Measurements from ENCODE around the gene PSMA1.
"Not testable (repeated sequence)": the region's sequence is repeated elsewhere in the genome, so short reads cannot be mapped to it uniquely, and the experiment has no call there.

The PSMA1 gene

DNA sequence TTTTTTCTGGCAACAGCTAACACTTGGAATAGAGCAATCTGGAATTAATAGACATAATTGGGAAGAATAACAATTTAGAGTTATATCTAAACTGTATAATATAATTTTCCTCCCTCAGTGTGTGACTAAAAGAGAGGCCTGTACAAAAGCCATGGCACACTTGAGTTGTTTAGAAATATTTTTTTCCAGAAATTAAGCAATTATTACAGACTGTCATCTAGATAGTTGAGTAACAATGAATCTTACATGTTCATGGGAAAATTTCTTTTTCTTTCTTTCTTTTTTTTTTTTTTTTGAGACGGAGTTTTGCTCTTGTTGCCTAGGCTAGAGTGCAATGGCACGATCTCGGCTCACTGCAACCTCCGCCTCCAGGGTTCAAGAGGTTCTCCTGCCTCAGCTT is 15.0 kb upstream of the PSMA1 start:
- H3K4me1 ChIP-seq (ENCODE audit: control insufficient read depth in 1 of 2, insufficient read depth in 2 of 2, low read length in 2 of 2); H3K9ac ChIP-seq (ENCODE audit: low read depth in 1 of 2, low read length in 2 of 2); H3K27me3 ChIP-seq (ENCODE audit: control insufficient read depth in 1 of 2, insufficient read depth in 2 of 2, low read length in 2 of 2); H3K36me3 ChIP-seq (ENCODE audit: control insufficient read depth in 1 of 2, insufficient read depth in 2 of 2, low read length in 2 of 2); H3K4me3 ChIP-seq (ENCODE audit: low read depth in 1 of 2, low read length in 2 of 2); H3K27ac ChIP-seq (ENCODE audit: low read depth, low read length); H3K9me3 ChIP-seq (ENCODE audit: control insufficient read depth in 1 of 2, low read length in 2 of 2): not testable (repeated sequence)

DNA sequence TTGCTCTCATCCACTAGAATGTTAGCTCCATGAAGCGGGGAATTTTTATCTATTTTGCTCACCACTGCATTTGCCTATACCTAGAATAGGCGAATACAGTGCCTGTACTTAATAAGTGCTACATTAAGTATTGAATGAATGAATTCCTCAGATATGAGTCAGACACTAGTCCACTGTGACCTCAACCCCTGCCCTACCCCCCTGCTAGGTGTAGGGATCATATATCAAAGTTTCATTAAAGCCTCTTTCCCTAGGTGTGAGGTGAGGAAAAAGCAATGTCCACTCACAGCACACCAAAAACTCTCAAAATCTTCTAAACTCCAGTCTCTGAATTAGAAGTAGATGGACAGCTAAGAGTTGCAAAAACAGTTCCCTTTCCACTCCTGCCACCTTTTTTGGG is 9.8 kb upstream of the PSMA1 start:
- H3K9me3 ChIP-seq (ENCODE audit: control insufficient read depth in 1 of 2, low read length in 2 of 2) = no peaks in the 10 kb centered on the region
- H3K9ac ChIP-seq (ENCODE audit: low read depth in 1 of 2, low read length in 2 of 2) = no peak overlapping the region
- no peaks in the 10 kb centered on the region for H3K36me3 ChIP-seq (ENCODE audit: control insufficient read depth in 1 of 2, insufficient read depth in 2 of 2, low read length in 2 of 2)
- no peaks in the 10 kb centered on the region for H3K27me3 ChIP-seq (ENCODE audit: control insufficient read depth in 1 of 2, insufficient read depth in 2 of 2, low read length in 2 of 2)
- H3K4me3 ChIP-seq (ENCODE audit: low read depth in 1 of 2, low read length in 2 of 2) = no peak overlapping the region
- no peak overlapping the region for H3K27ac ChIP-seq (ENCODE audit: low read depth, low read length)
- no peaks in the 10 kb centered on the region for H3K4me1 ChIP-seq (ENCODE audit: control insufficient read depth in 1 of 2, insufficient read depth in 2 of 2, low read length in 2 of 2)

DNA sequence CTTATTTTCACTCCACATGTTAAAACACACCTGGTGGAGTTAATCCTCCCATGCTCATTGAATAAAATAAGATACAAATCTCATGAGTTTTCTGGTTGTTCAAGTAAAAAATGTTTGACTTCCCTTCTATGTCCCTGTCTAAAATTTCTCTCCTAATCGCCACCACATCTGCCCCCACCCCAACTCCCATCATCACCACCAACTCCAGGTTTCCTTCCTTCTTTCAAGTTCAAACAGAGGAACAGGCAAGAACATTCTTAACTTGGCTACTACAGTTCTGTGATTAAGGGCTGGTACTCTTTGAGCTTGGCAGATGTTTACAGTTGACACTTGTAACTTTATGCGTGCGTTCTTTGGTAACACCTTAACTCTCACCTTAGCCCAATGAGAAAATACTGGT is 9.1 kb upstream of the PSMA1 start:
- Histone ChIP-seq H3K9me3 (ENCODE audit: control insufficient read depth in 1 of 2, low read length in 2 of 2) (no peaks in the 10 kb centered on the region), H3K4me3 (ENCODE audit: low read depth in 1 of 2, low read length in 2 of 2) (no peak overlapping the region), H3K27me3 (ENCODE audit: control insufficient read depth in 1 of 2, insufficient read depth in 2 of 2, low read length in 2 of 2) (no peaks in the 10 kb centered on the region), H3K36me3 (ENCODE audit: control insufficient read depth in 1 of 2, insufficient read depth in 2 of 2, low read length in 2 of 2) (no peaks in the 10 kb centered on the region), H3K9ac (ENCODE audit: low read depth in 1 of 2, low read length in 2 of 2) (no peak overlapping the region), H3K4me1 (ENCODE audit: control insufficient read depth in 1 of 2, insufficient read depth in 2 of 2, low read length in 2 of 2) (no peaks in the 10 kb centered on the region), H3K27ac (ENCODE audit: low read depth, low read length) (no peak overlapping the region)

DNA sequence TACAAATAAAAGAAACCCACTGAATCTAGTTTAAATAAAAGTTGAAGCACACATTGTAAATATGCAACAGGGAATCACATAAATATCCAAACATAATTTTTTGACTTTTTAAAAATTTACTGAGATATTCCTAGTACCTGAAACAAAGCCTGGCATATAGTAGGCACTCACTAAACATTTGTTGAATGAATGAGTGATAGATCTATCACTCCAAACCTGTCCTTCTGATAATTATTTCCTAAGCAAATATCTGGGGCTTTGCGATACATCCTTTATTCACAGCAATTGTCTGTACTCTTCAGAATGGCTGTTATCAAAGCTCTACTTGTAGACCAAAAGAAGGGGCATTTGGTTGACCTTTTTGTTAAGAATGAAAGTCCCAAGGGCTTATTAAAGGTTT is 2.6 kb upstream of the PSMA1 start:
- H3K27me3 ChIP-seq (ENCODE audit: control insufficient read depth in 1 of 2, insufficient read depth in 2 of 2, low read length in 2 of 2) = no peaks in the 10 kb centered on the region
- H3K27ac ChIP-seq (ENCODE audit: low read depth, low read length) = no peak overlapping the region
- H3K4me3 ChIP-seq (ENCODE audit: low read depth in 1 of 2, low read length in 2 of 2) = no peak overlapping the region
- peaks cover 13 to 14% of the 10 kb centered on the region in 2 donors for H3K4me1 ChIP-seq (ENCODE audit: control insufficient read depth in 1 of 2, insufficient read depth in 2 of 2, low read length in 2 of 2)
- H3K36me3 ChIP-seq (ENCODE audit: control insufficient read depth in 1 of 2, insufficient read depth in 2 of 2, low read length in 2 of 2) = no peaks in the 10 kb centered on the region
- H3K9ac ChIP-seq (ENCODE audit: low read depth in 1 of 2, low read length in 2 of 2) = no peak overlapping the region
- H3K9me3 ChIP-seq (ENCODE audit: control insufficient read depth in 1 of 2, low read length in 2 of 2) = no peaks in the 10 kb centered on the region

DNA sequence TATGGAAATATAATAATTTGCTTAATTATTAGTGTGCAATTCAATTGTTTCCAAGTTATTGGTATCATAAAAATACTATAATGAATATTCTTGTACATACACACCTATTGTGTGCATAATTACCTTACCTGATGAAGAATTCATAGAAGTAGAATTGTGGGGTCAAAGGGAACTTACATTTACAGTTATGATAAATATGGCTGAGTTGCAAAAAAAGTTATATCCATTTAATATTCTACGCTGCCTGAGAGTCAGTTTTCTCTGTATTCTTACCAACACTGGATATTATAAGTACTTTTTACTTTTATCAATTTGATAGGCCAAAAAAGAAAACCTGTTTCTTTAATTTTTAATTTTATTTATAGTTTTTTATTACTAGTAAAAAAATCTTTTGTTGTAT is 2.1 kb upstream of the PSMA1 start:
- Histone ChIP-seq H3K4me1 (ENCODE audit: control insufficient read depth in 1 of 2, insufficient read depth in 2 of 2, low read length in 2 of 2) (peaks cover 13 to 14% of the 10 kb centered on the region in 2 donors), H3K27ac (ENCODE audit: low read depth, low read length) (no peak overlapping the region), H3K9ac (ENCODE audit: low read depth in 1 of 2, low read length in 2 of 2) (no peak overlapping the region), H3K4me3 (ENCODE audit: low read depth in 1 of 2, low read length in 2 of 2) (no peak overlapping the region), H3K36me3 (ENCODE audit: control insufficient read depth in 1 of 2, insufficient read depth in 2 of 2, low read length in 2 of 2) (peaks cover 2 to 5% of the 10 kb centered on the region in 2 donors), H3K27me3 (ENCODE audit: control insufficient read depth in 1 of 2, insufficient read depth in 2 of 2, low read length in 2 of 2) (no peaks in the 10 kb centered on the region), H3K9me3 (ENCODE audit: control insufficient read depth in 1 of 2, low read length in 2 of 2) (no peaks in the 10 kb centered on the region)

DNA sequence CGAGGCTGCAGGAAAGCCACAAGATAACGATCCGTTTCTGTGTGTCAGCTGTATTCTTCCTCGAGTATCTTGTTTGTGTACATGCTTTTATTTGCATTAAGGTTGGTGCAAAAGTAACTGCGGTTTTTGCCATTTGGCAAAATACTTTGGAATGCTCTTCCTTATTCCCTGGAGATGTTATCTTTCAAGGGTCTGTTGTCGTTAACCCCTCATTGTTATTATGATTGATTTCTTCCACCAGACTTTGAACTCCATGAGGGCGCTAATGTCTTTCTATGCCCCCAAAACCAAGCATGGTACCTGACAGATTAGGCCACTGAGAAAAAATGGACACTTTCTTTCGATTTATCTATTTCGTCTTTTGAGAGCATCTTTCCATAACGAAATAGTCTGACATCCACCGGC is 563 bp upstream of the PSMA1 start:
- peak overlapping the region; percentile 83 to 100 for H3K4me3 ChIP-seq (ENCODE audit: low read depth in 1 of 2, low read length in 2 of 2)
- peaks cover 7 to 18% of the 10 kb centered on the region in 2 donors for H3K36me3 ChIP-seq (ENCODE audit: control insufficient read depth in 1 of 2, insufficient read depth in 2 of 2, low read length in 2 of 2)
- H3K27ac ChIP-seq (ENCODE audit: low read depth, low read length) = no peak overlapping the region
- H3K9me3 ChIP-seq (ENCODE audit: control insufficient read depth in 1 of 2, low read length in 2 of 2) = no peaks in the 10 kb centered on the region
- H3K27me3 ChIP-seq (ENCODE audit: control insufficient read depth in 1 of 2, insufficient read depth in 2 of 2, low read length in 2 of 2) = no peaks in the 10 kb centered on the region
- H3K4me1 ChIP-seq (ENCODE audit: control insufficient read depth in 1 of 2, insufficient read depth in 2 of 2, low read length in 2 of 2) = peaks cover 13 to 14% of the 10 kb centered on the region in 2 donors
- H3K9ac ChIP-seq (ENCODE audit: low read depth in 1 of 2, low read length in 2 of 2) = peak overlapping the region; percentile 42 to 55

DNA sequence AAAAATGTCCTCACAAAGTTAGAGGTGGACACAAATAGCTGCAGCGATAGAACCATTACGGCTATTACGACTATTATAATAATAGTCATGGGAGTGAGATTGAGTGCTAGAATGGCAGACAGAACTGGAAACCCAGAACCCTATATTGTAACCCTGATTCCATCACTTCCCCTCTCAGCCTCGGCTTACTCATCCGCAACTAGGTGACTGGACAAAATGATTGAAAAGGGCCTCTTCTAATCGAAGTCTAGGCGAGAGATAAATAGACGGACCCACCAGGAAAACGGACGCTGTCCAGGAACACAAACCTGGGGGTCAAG is 629 bp downstream of the PSMA1 start:
- H3K4me3 ChIP-seq (ENCODE audit: low read depth in 1 of 2, low read length in 2 of 2) = peak overlapping the region; percentile 83 to 100
- H3K9ac ChIP-seq (ENCODE audit: low read depth in 1 of 2, low read length in 2 of 2) = peak overlapping the region; percentile 67 to 99
- no peaks in the 10 kb centered on the region for H3K9me3 ChIP-seq (ENCODE audit: control insufficient read depth in 1 of 2, low read length in 2 of 2)
- H3K36me3 ChIP-seq (ENCODE audit: control insufficient read depth in 1 of 2, insufficient read depth in 2 of 2, low read length in 2 of 2) = peaks cover 13 to 26% of the 10 kb centered on the region in 2 donors
- H3K4me1 ChIP-seq (ENCODE audit: control insufficient read depth in 1 of 2, insufficient read depth in 2 of 2, low read length in 2 of 2) = peaks cover 13 to 14% of the 10 kb centered on the region in 2 donors
- peak overlapping the region; percentile 88 for H3K27ac ChIP-seq (ENCODE audit: low read depth, low read length)
- H3K27me3 ChIP-seq (ENCODE audit: control insufficient read depth in 1 of 2, insufficient read depth in 2 of 2, low read length in 2 of 2) = no peaks in the 10 kb centered on the region

DNA sequence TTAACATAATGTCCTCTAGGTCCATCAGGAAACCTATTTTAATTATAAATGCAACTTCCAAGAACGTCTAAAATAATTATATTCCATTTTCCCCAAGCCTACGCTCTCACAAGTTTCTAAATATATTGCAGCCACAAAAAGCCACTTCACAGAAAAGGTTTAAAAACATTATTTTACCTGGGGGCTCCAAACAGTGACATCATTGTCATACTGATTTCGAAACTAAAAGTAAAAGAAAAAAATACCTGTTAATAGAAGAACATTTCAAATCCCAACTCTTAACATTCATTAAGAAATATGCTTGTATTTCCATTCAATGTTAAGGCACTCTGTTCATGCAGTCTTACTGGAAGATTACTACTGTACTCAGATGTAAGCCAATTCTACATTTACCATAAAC is 1.4 kb downstream of the PSMA1 start:
- Histone ChIP-seq H3K4me3 (ENCODE audit: low read depth in 1 of 2, low read length in 2 of 2) (peak overlapping the region; percentile 83 to 100), H3K4me1 (ENCODE audit: control insufficient read depth in 1 of 2, insufficient read depth in 2 of 2, low read length in 2 of 2) (peaks cover 13 to 14% of the 10 kb centered on the region in 2 donors), H3K9ac (ENCODE audit: low read depth in 1 of 2, low read length in 2 of 2) (peak overlapping the region; percentile 67 to 99), H3K27ac (ENCODE audit: low read depth, low read length) (no peak overlapping the region), H3K9me3 (ENCODE audit: control insufficient read depth in 1 of 2, low read length in 2 of 2) (no peaks in the 10 kb centered on the region), H3K36me3 (ENCODE audit: control insufficient read depth in 1 of 2, insufficient read depth in 2 of 2, low read length in 2 of 2) (peaks cover 16 to 34% of the 10 kb centered on the region in 2 donors), H3K27me3 (ENCODE audit: control insufficient read depth in 1 of 2, insufficient read depth in 2 of 2, low read length in 2 of 2) (no peaks in the 10 kb centered on the region)

DNA sequence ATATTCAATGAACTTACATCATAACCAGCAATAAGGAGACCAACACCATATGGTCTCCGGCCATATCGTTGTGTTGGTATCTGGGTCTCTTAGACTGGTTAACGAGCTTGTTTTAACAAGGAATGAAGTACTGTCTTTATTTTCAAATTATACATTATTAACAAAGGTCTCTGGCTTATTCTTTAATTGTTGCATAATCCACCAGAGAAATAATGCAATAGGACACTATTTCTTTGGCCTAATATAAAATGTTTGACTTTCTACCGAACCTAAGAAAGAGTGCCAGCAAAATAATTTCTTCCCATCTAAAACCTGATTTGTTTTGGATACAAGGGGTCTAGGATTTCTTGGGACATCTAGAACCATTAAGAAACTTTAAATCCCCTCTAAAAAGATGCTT is 6.4 kb downstream of the PSMA1 start:
- Histone ChIP-seq H3K36me3 (ENCODE audit: control insufficient read depth in 1 of 2, insufficient read depth in 2 of 2, low read length in 2 of 2) (peaks cover 39 to 76% of the 10 kb centered on the region in 2 donors), H3K4me1 (ENCODE audit: control insufficient read depth in 1 of 2, insufficient read depth in 2 of 2, low read length in 2 of 2) (peaks cover 6 to 8% of the 10 kb centered on the region in 2 donors), H3K9me3 (ENCODE audit: control insufficient read depth in 1 of 2, low read length in 2 of 2) (no peaks in the 10 kb centered on the region), H3K9ac (ENCODE audit: low read depth in 1 of 2, low read length in 2 of 2) (no peak overlapping the region), H3K4me3 (ENCODE audit: low read depth in 1 of 2, low read length in 2 of 2) (no peak overlapping the region), H3K27me3 (ENCODE audit: control insufficient read depth in 1 of 2, insufficient read depth in 2 of 2, low read length in 2 of 2) (no peaks in the 10 kb centered on the region), H3K27ac (ENCODE audit: low read depth, low read length) (no peak overlapping the region)

DNA sequence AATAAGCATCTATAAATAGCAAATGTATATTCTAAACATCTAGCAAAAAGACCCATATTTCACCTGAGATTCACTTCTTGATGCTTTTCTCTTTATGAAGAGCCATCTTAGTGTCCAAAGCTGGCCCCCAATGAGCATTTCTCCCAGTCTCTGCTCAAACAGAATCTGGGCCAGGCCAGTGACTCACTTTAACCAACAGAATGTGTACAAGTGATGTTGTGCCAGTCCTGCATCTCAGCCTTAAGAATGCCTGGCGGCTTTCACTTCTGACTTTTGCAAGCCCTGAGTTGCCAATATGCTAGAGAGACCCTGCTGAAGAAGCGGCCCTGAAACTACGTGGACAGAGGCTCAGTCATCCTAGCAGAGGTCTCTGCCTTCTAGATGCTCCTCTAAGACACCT is 13.7 kb downstream of the PSMA1 start:
- no peak overlapping the region for H3K9ac ChIP-seq (ENCODE audit: low read depth in 1 of 2, low read length in 2 of 2)
- H3K4me1 ChIP-seq (ENCODE audit: control insufficient read depth in 1 of 2, insufficient read depth in 2 of 2, low read length in 2 of 2) = no peaks in the 10 kb centered on the region
- H3K27me3 ChIP-seq (ENCODE audit: control insufficient read depth in 1 of 2, insufficient read depth in 2 of 2, low read length in 2 of 2) = no peaks in the 10 kb centered on the region
- H3K9me3 ChIP-seq (ENCODE audit: control insufficient read depth in 1 of 2, low read length in 2 of 2) = no peaks in the 10 kb centered on the region
- H3K27ac ChIP-seq (ENCODE audit: low read depth, low read length) = no peak overlapping the region
- H3K4me3 ChIP-seq (ENCODE audit: low read depth in 1 of 2, low read length in 2 of 2) = no peak overlapping the region
- peaks cover 36 to 65% of the 10 kb centered on the region in 2 donors for H3K36me3 ChIP-seq (ENCODE audit: control insufficient read depth in 1 of 2, insufficient read depth in 2 of 2, low read length in 2 of 2)

DNA sequence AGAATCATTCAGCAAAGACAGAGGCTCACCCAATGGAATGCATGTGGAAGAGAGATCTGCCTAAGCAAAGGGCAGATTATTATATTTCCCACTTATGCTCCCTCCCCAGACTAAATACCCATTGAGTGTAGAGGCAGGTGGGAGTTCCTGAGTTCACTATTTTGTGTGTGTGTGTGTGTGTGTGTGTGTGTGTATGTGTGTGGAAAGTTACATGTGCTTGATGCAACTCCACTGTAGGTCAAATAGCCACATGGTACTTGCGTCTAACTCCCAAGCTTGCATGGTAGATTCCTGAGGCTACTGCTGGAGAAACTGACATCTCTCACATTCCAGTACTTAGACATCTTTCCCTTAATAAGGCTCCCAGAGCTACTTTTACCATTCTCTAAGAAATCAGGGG is 17.2 kb downstream of the PSMA1 start:
- Histone ChIP-seq H3K9ac (ENCODE audit: low read depth in 1 of 2, low read length in 2 of 2) (no peak overlapping the region), H3K36me3 (ENCODE audit: control insufficient read depth in 1 of 2, insufficient read depth in 2 of 2, low read length in 2 of 2) (peaks cover 23 to 39% of the 10 kb centered on the region in 2 donors), H3K27ac (ENCODE audit: low read depth, low read length) (no peak overlapping the region), H3K9me3 (ENCODE audit: control insufficient read depth in 1 of 2, low read length in 2 of 2) (no peaks in the 10 kb centered on the region), H3K4me3 (ENCODE audit: low read depth in 1 of 2, low read length in 2 of 2) (no peak overlapping the region), H3K4me1 (ENCODE audit: control insufficient read depth in 1 of 2, insufficient read depth in 2 of 2, low read length in 2 of 2) (peaks cover 9 to 11% of the 10 kb centered on the region in 2 donors), H3K27me3 (ENCODE audit: control insufficient read depth in 1 of 2, insufficient read depth in 2 of 2, low read length in 2 of 2) (no peaks in the 10 kb centered on the region)
